Epithelial cell of esophagus (primary cell): Measurements from ENCODE around the gene ERICH6.
A peak's percentile ranks its signal among the peaks of the same experiment; 100 is the strongest.

ENCODE experiments used
- DNase-seq: peaks from one replicate; pipeline ENCODE4 v3.0.0; 2010; ENCODE audit warnings: low read depth
- H3K4me3 ChIP-seq: 2 replicates; pipeline ENCODE4 v1.5.1; 2011; ENCODE audit warnings: mild to moderate bottlenecking, low read length, control low read depth
- TF ChIP-seq, protein P1 (sequence below): IDR thresholded peaks from 2 replicates; pipeline ENCODE4 v1.5.1; 2011; ENCODE audit warnings: low read depth, mild to moderate bottlenecking, low read length, control low read depth, inconsistent platforms; ENCODE audit not compliant: insufficient read depth; ENCODE audit errors: missing control alignments

Gene ERICH6

DNA sequence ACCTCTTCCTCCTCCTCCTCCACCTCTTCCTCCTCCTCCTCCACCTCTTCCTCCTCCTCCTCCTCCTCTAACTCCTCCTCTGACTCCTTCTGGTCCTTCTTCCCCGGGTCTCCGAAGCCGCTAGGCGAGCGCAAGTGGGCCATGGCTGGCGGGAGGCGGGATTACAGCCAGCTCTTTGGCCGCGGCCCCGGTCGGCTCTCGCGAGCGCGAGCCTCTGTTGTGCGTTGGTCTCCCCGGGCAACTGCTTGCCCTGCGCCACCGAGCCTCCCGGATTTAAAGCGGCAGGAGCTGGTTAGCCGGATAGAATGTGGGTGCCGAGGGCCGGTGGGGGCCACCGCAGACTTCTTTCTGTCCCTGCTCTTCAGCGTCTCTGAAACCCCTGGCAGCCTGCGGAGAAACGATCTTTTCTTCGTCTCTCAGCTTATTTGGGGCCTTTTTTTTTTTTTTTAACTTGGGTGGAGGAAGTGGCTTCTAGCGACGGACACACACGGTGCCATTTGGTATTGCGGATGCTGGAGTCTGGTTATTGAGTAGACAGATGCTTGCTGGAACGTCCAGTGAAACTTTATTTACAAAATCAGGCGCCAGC is at the start of gene ERICH6:
TSS of gene ERICH6 (minus strand) at position 165 of the 589 bp plus-strand sequence. CDS start at position 143, 22 bp downstream.
- peak; percentile 91 for DNase-seq
- TF ChIP-seq, protein P1, sequence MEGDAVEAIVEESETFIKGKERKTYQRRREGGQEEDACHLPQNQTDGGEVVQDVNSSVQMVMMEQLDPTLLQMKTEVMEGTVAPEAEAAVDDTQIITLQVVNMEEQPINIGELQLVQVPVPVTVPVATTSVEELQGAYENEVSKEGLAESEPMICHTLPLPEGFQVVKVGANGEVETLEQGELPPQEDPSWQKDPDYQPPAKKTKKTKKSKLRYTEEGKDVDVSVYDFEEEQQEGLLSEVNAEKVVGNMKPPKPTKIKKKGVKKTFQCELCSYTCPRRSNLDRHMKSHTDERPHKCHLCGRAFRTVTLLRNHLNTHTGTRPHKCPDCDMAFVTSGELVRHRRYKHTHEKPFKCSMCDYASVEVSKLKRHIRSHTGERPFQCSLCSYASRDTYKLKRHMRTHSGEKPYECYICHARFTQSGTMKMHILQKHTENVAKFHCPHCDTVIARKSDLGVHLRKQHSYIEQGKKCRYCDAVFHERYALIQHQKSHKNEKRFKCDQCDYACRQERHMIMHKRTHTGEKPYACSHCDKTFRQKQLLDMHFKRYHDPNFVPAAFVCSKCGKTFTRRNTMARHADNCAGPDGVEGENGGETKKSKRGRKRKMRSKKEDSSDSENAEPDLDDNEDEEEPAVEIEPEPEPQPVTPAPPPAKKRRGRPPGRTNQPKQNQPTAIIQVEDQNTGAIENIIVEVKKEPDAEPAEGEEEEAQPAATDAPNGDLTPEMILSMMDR: peak; percentile 32
- H3K4me3 ChIP-seq: peak within 1 kb of the TSS; percentile 51

GRCh38 chr3:150751781-150752263 is 48.1 kb upstream of the ERICH6 start:
- peak; percentile 79 for DNase-seq
- H3K4me3 ChIP-seq: no peak overlapping the region
- TF ChIP-seq, protein P1: no peak

DNA sequence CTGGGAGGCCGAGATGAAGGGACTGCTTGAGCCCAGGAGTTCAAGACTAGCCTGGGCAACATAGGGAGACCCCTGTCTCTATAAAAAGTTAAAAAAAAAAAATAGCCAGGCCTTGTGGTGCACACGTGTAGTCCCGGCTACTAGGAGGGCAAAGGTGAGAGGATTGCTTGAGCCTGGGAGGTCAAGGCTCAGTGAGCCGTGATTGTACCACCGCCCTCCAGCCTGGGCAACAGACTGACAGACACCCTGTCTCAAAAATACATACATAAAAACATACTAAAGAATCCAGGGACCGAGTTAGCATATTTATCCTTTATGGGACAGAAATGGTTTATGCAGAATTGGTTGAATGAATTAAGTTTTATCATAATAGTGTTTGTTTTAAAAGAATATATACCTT is 45.5 kb upstream of the ERICH6 start:
- H3K4me3 ChIP-seq: no peak overlapping the region
- DNase-seq: no peak
- TF ChIP-seq, protein P1: no peak

GRCh38 chr3:150748684-150749047 is 44.9 kb upstream of the ERICH6 start:
- H3K4me3 ChIP-seq: no peak overlapping the region

DNA sequence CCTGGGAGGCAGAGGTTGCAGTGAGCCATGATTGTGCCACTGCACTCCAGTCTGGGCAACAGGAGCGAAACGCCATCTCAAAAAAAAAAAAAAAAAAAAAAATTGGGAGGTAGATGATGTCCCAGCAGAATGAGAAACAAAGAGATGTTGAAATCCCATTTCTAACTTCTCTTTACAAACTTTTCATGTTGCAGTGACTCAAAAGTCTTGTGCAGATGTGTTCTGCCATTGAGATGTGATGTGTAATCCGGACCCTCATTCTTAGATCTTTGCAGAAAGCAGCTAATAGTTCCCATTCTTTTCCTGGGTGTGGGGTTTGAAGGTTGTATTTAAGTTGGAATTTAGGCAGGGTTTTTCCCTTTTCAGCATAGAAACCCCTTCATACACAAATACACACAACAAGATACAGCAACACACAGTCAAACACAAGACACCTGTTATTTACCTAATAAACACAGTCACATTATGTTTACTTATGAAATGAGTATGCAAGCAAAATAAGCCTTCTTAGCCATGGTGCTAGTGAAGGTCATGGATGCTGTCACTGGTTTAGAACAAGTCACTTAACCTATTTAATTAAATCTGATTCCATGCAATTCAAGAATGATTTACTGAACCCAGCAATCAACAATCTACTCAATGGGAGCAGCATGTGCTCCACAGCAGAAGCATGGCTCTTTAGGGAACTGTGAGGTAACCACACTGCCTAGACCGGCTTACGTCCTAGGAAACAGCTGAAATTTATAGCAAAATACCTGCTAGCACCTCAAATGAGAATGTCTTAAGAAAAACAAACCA is 44.4 kb upstream of the ERICH6 start:
- TF ChIP-seq, protein P1: no peak
- peak; percentile 51 for DNase-seq
- no peak overlapping the region for H3K4me3 ChIP-seq

More at GRCh38 chr3:150748684-150749047, 44.9 kb upstream of the ERICH6 start:
- DNase-seq: no peak
- TF ChIP-seq, protein P1: no peak

DNA sequence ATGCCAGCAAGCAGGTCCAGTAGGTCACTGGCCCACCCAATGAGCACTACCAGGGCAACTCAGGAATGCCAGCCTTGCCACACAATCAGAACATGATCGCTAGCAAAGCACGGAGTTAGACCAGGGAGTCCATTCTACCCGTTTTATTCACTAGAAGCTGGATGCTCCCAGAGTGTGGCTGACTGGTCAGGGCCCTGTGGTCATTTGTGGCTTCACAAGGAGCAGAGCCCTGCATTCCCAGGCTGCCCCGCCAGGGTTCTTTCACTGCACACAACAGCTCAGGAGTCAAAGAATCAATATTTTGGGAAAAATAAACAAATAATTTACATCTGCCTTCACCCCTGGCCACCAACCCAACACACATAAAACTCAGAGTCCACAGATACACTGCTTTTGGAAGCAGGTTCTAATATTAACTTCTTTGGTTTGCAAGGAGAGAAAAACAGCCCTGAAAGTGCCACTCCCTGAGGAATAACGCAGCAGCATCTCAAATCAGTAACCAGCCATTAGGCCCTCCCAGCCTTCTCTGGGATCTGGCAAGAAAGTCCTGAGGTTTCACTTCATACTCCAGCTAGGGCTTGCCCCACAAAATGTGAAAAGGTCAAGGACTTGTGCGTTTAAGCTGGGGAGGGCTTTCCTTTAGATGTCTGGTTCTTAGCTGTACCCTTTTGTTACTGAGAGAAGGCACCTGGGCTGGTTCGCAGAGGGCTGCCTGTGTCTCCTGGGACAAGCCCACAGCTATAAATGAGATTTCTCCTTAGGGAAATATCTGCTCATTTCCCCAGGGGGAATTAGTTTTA is 43.3 kb upstream of the ERICH6 start:
- no peak for DNase-seq
- no peak overlapping the region for H3K4me3 ChIP-seq
- TF ChIP-seq, protein P1: no peak
